OCI-LY7 (cell line): ENCODE results near the gene KDM1A. TPM values are rescaled to one million over a fixed set of nuclear protein-coding genes. Genes with fewer than 3 reads are reported as not detected.

Source experiments
- BruUV-seq: library from RNA; stranded (reverse); fragments of 400-500 nt; replicated peaks from 2 replicates; lab custom pipeline; 2021; lab: Mats Ljungman, UMichigan
- CTCF ChIA-PET: fragments of 300-600 bp; sonication (Branson Sonifier 250); formaldehyde crosslinking; loops from one replicate; lab custom pipeline; 2022; ENCODE audit warnings: antibody characterized with exemption; ENCODE audit not compliant: unreplicated experiment; lab: Charles Lee
- POLR2A ChIA-PET: fragments of 300-600 bp; sonication (Branson Sonifier 250); formaldehyde crosslinking; loops from one replicate; lab custom pipeline; 2022; ENCODE audit warnings: antibody characterized with exemption; lab: Charles Lee
- DNase-seq: peaks from one replicate; pipeline ENCODE4 v3.0.0-alpha.2; 2015; ENCODE audit warnings: low spot score
- H2AFZ ChIP-seq: fragments of 200-600 bp; sonication (generic), shearing (Covaris generic); 2 replicates; pipeline ENCODE4 v1.6.1; 2014; ENCODE audit warnings: mild to moderate bottlenecking, antibody characterized with exemption, low read length, moderate library complexity
- H3K27ac ChIP-seq: fragments of 200-600 bp; sonication (generic); 2 replicates; pipeline ENCODE4 v1.5.1; 2014; ENCODE audit warnings: mixed run types, low read depth, mild to moderate bottlenecking, moderate library complexity, low read length, inconsistent platforms; ENCODE audit not compliant: poor library complexity, severe bottlenecking
- H3K36me3 ChIP-seq: fragments of 200-600 bp; sonication (generic); 2 replicates; pipeline ENCODE4 v1.6.1; 2014; ENCODE audit warnings: mild to moderate bottlenecking, antibody characterized with exemption, low read length, moderate library complexity, mixed read lengths; ENCODE audit not compliant: insufficient read depth
- H3K4me1 ChIP-seq: fragments of 200-600 bp; sonication (generic); 2 replicates; pipeline ENCODE4 v1.5.1; 2014; ENCODE audit warnings: mild to moderate bottlenecking, low read length; ENCODE audit not compliant: insufficient read depth, poor library complexity, severe bottlenecking
- H3K4me2 ChIP-seq: fragments of 200-600 bp; sonication (generic); 2 replicates; pipeline ENCODE4 v1.6.1; 2014; ENCODE audit warnings: mild to moderate bottlenecking, low read length
- H3K4me3 ChIP-seq: fragments of 200-600 bp; sonication (generic); 2 replicates; pipeline ENCODE4 v1.5.1; 2014; ENCODE audit warnings: mild to moderate bottlenecking, low read depth, low read length; ENCODE audit not compliant: poor library complexity, severe bottlenecking
- H3K79me2 ChIP-seq: fragments of 200-600 bp; sonication (generic); 2 replicates; pipeline ENCODE4 v1.6.1; 2016; ENCODE audit warnings: low read depth, mild to moderate bottlenecking, low read length, moderate library complexity, mixed read lengths; ENCODE audit not compliant: insufficient read depth
- H3K9me2 ChIP-seq: fragments of 200-600 bp; sonication (generic); 2 replicates; pipeline ENCODE4 v1.6.1; 2016; ENCODE audit warnings: mild to moderate bottlenecking, low read length, mixed read lengths; ENCODE audit not compliant: insufficient read depth
- H3K9me3 ChIP-seq: fragments of 200-600 bp; sonication (generic); 2 replicates; pipeline ENCODE4 v1.6.1; 2014; ENCODE audit warnings: mild to moderate bottlenecking, mixed run types, low read length, mixed read lengths
- H4K20me1 ChIP-seq: fragments of 200-600 bp; sonication (generic); 2 replicates; pipeline ENCODE4 v1.6.1; 2014; ENCODE audit warnings: mild to moderate bottlenecking, antibody characterized with exemption, low read length, moderate library complexity, mixed read lengths; ENCODE audit not compliant: insufficient read depth
- CTCF ChIP-seq: fragments of 200-600 bp; sonication (generic); conservative IDR thresholded peaks from 2 replicates; pipeline ENCODE4 v1.5.1; 2014; ENCODE audit warnings: mild to moderate bottlenecking, antibody characterized with exemption, low read length, moderate library complexity, mixed read lengths
- EZH2phosphoT487 ChIP-seq: fragments of 200-600 bp; sonication (generic); IDR thresholded peaks from 2 replicates; pipeline ENCODE4 v1.6.1; 2018; ENCODE audit warnings: low read depth, borderline replicate concordance, mild to moderate bottlenecking, mixed run types, antibody characterized with exemption, low read length, moderate library complexity, mixed read lengths
- intact Hi-C: fragments of 100-400 bp; cut with micrococcal nuclease; formaldehyde crosslinking; loops from one replicate; pipeline ENCODE4 v1.10.0; 2022; ENCODE audit not compliant: unreplicated experiment
- total RNA-seq, 2 experiments: library from RNA; depleted of rRNA in 1 of 2; stranded (reverse); fragments of >200 nt in 1 of 2; shearing (Covaris generic) in 1 of 2; gene quantifications; 2 replicates each; pipeline ENCODE4 v1.2.3, GENCODE V29; 2014 to 2022

The KDM1A gene
- total RNA-seq, 2 experiments from 2014 or later, result 88.8 to 95.5 TPM

DNA sequence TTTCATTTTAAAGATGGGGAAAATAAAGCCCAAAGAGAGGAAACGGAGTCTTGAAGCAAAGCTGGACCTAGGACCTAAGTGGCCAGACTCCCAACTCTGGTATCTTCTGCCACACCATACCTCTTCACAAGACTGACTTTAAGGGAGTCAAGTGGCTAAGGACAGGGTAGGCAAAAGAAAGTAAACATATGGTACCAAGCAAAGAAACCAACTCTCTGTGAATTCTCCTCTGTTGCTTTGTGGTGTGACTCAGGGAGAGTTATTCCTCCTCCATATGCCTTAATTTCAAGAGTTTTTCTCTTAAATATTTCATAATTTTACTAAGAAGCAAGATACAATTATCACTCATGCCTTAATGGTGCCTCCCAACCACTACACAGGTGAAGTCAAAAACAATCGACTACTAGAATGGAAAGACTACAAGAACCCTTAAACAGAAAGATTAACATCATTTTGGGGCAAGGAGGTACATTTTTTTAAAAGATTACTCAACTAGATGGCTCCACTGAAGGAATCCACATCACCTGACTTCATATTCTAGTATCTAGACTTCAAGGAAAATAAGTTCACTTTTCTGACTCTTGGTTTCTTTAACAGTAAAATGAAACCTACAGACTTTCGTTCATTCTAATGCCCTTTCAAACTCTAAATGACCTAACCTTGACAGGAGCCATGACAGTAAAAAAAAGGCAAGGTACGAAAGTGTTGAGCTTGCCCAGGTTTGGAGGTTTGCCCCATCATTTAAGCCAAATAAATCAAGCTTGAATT, 105.2 kb downstream of the KDM1A start:
- H3K36me3 ChIP-seq, result no peaks in the 10 kb centered on the region
- H3K4me2 ChIP-seq, result no peak overlapping the region
- intact Hi-C loops, result no loop called here
- no peak overlapping the region for H3K4me3 ChIP-seq
- H3K9me3 ChIP-seq, result no peaks in the 10 kb centered on the region
- DNase-seq, result no peak
- CTCF ChIA-PET, result no interaction called here
- H3K9me2 ChIP-seq, result no peaks in the 10 kb centered on the region
- TF ChIP-seq CTCF, result no peak
- no peak for TF ChIP-seq EZH2phosphoT487
- peaks cover 26% of the 10 kb centered on the region; the same call in 1 of the 2 replicates for H3K79me2 ChIP-seq
- 0 out of 2 replicates have a peak, but pooled peaks cover 9% of the 10 kb centered on the region for H4K20me1 ChIP-seq
- no TSS peak for BruUV-seq
- POLR2A ChIA-PET, result interaction anchor here (0.7 kb wide), 1 partner anchor 37 kb away, joined by 3 read pairs; no protein-coding TSS in a partner anchor
- no peak overlapping the region for H2AFZ ChIP-seq
- peaks cover 5% of the 10 kb centered on the region for H3K4me1 ChIP-seq
- H3K27ac ChIP-seq, result no peak overlapping the region

DNA sequence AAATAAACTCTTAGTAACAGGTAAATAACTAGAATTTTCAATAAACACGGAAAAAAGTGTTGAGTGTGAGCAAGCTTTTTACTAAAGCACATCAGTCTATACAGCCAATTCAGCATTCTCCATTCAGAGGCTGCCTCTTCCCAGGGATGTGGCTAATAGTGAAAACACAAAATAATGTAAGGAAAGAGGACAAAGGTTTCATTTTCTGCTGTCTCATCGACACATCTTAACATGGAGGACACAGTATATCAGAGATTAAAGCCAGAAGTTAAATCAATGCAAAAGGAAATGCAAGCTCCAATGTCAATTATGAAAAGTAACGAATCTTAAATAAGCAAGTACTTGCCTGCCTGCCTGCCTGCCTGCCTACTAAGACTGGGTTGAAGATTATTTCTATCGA, 106.2 kb downstream of the KDM1A start:
- TF ChIP-seq CTCF, result no peak
- TF ChIP-seq EZH2phosphoT487, result no peak
- Histone ChIP-seq H4K20me1 (0 out of 2 replicates have a peak, but pooled peaks cover 9% of the 10 kb centered on the region), H3K36me3 (no peaks in the 10 kb centered on the region), H3K9me2 (no peaks in the 10 kb centered on the region), H3K4me3 (no peak overlapping the region), H2AFZ (no peak overlapping the region), H3K4me1 (no peaks in the 10 kb centered on the region), H3K79me2 (peaks cover 20% of the 10 kb centered on the region; the same call in 1 of the 2 replicates), H3K9me3 (no peaks in the 10 kb centered on the region), H3K27ac (no peak overlapping the region), H3K4me2 (no peak overlapping the region)
- no TSS peak for BruUV-seq
- POLR2A ChIA-PET, result no interaction called here
- CTCF ChIA-PET, result no interaction called here
- intact Hi-C loops, result no loop called here
- DNase-seq, result no peak

- ChIA-PET CTCF (no interaction called here), POLR2A (no interaction called here)
- Histone ChIP-seq H3K4me2 (no peak overlapping the region), H2AFZ (no peak overlapping the region), H3K27ac (no peak overlapping the region), H3K36me3 (no peaks in the 10 kb centered on the region), H3K9me3 (no peaks in the 10 kb centered on the region), H4K20me1 (0 out of 2 replicates have a peak, but pooled peaks cover 9% of the 10 kb centered on the region), H3K4me3 (no peak overlapping the region), H3K4me1 (no peaks in the 10 kb centered on the region), H3K79me2 (peaks cover 15% of the 10 kb centered on the region; the same call in 1 of the 2 replicates), H3K9me2 (no peaks in the 10 kb centered on the region)
- DNase-seq, result no peak
- no TSS peak for BruUV-seq
- TF ChIP-seq EZH2phosphoT487 (no peak), CTCF (no peak)
- intact Hi-C loops, result no loop called here
These were observed 106.9 kb downstream of the KDM1A start for GRCh38 chr1:23126200-23126599.
